Transverse colon (tissue), 4 donors: ENCODE measurements around the gene EIF4EBP3. TPM values are rescaled to one million over a fixed set of nuclear protein-coding genes. Genes with fewer than 3 reads are reported as not detected.

Experiments
- DNase-seq: peaks from one replicate; pipeline ENCODE4 v3.0.0-alpha.2; 2019
- H3K27ac ChIP-seq, 4 donors: fragments of 200-600 bp; sonication (generic); 2 replicates each; pipeline ENCODE4 v1.5.1; 2016 to 2018; ENCODE audit warnings: inconsistent platforms in 4 of 4
- H3K27me3 ChIP-seq: fragments of 200-600 bp; sonication (generic); 2 replicates; pipeline ENCODE4 v1.5.1; 2017; ENCODE audit warnings: inconsistent platforms
- H3K36me3 ChIP-seq, 4 donors: fragments of 200-600 bp; sonication (generic); 2 replicates each; pipeline ENCODE4 v1.5.1; 2017 to 2019; ENCODE audit warnings: inconsistent platforms in 4 of 4
- H3K4me1 ChIP-seq, 4 donors: fragments of 200-600 bp; sonication (generic); 2 replicates each; pipeline ENCODE4 v1.5.1; 2017 to 2020; ENCODE audit warnings: inconsistent platforms in 4 of 4
- H3K4me3 ChIP-seq, 4 donors: fragments of 200-600 bp; sonication (generic); 1 replicate in 1 of 4; 2 replicates in 3 of 4; pipeline versions ENCODE4 v1.5.1 to v1.6.1; 2017 to 2019; ENCODE audit warnings: inconsistent platforms in 4 of 4
- H3K9me3 ChIP-seq, 2 donors: fragments of 200-600 bp; sonication (generic); 2 replicates each; pipeline ENCODE4 v1.5.1; 2017 to 2019; ENCODE audit warnings: inconsistent platforms in 2 of 2
- EP300 ChIP-seq: sonication (generic); formaldehyde crosslinking; IDR thresholded peaks from one replicate; pipeline ENCODE4 v1.6.1; 2017; ENCODE audit warnings: antibody characterized with exemption, low read depth
- POLR2A ChIP-seq: fragments of 450-650 bp; IDR thresholded peaks from one replicate; pipeline ENCODE4 v1.6.1; 2016; ENCODE audit warnings: antibody characterized with exemption, mild to moderate bottlenecking, moderate library complexity
- POLR2AphosphoS5 ChIP-seq, 3 donors: sonication (generic); formaldehyde crosslinking; IDR thresholded peaks; one replicate each; pipeline ENCODE4 v1.6.1; 2016; ENCODE audit warnings: antibody characterized with exemption in 3 of 3
- WGBS, 2 donors: methylation state at CpG; one replicate each; pipeline ENCODE4 v1.1.5; 2018; ENCODE audit warnings: low coverage in 1 of 2; 5-methylcytosine and 5-hydroxymethylcytosine counted together
- in situ Hi-C, 4 donors: fragments of 200-750 bp; cut with MboI; loops; one replicate each; pipeline versions ENCODE4 v1.15.0 to v1.15.1; 2017; ENCODE audit warnings: low sequenced_read_pairs in 3 of 4, low pct_ligation_motif_present in 1 of 4, low pct_unique_long_range_greater_than_20kb in 1 of 4
- intact Hi-C: fragments of 100-400 bp; cut with DNase I; formaldehyde crosslinking; loops from one replicate; pipeline ENCODE4 v1.15.1; 2023; ENCODE audit warnings: low total_unique reads
- total RNA-seq, 4 donors: library from RNA; depleted of rRNA; stranded (reverse); fragments of >200 nt; gene quantifications; one replicate each; pipeline ENCODE4 v1.1.0, GENCODE V29; 2016
- TF ChIP-seq, protein P1 (sequence below), 5 experiments: fragments of 200-600 bp in 3 of 5; fragments of 450-650 bp in 2 of 5; sonication (generic) in 3 of 5; IDR thresholded peaks; 1 replicate in 2 of 5; 2 replicates in 3 of 5; pipeline ENCODE4 v1.5.1; 2016 to 2017; ENCODE audit warnings: antibody characterized with exemption in 5 of 5, inconsistent platforms in 3 of 5, mild to moderate bottlenecking in 2 of 5, moderate library complexity in 1 of 5

EIF4EBP3 gene
- total RNA-seq, 4 donors from 2014 or later = 18.0 to 56.0 (median 27.5) TPM; not detected in 1

- 81 to 87% methylated on average over 2 to 11 of the region's 11 CpGs for WGBS, 2 donors
- Histone ChIP-seq H3K4me1 (peaks cover 34 to 66% (median 42%) of the 10 kb centered on the region in 4 donors), H3K27ac (peak overlapping the region; percentile 94 to 99 (median 96)), H3K4me3 (no peak overlapping the region), H3K27me3 (no peaks in the 10 kb centered on the region), H3K36me3 (peaks cover 0 to 19% (median 0%) of the 10 kb centered on the region in 4 donors), H3K9me3 (no peaks in the 10 kb centered on the region)
- no peak for TF ChIP-seq POLR2A
- no peak for TF ChIP-seq POLR2AphosphoS5 (IDR thresholded peaks at IDR 0.05)
- TF ChIP-seq EP300 = no peak
- TF ChIP-seq, protein P1, sequence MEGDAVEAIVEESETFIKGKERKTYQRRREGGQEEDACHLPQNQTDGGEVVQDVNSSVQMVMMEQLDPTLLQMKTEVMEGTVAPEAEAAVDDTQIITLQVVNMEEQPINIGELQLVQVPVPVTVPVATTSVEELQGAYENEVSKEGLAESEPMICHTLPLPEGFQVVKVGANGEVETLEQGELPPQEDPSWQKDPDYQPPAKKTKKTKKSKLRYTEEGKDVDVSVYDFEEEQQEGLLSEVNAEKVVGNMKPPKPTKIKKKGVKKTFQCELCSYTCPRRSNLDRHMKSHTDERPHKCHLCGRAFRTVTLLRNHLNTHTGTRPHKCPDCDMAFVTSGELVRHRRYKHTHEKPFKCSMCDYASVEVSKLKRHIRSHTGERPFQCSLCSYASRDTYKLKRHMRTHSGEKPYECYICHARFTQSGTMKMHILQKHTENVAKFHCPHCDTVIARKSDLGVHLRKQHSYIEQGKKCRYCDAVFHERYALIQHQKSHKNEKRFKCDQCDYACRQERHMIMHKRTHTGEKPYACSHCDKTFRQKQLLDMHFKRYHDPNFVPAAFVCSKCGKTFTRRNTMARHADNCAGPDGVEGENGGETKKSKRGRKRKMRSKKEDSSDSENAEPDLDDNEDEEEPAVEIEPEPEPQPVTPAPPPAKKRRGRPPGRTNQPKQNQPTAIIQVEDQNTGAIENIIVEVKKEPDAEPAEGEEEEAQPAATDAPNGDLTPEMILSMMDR (IDR thresholded peaks at IDR 0.05) = no peak
- no peak for DNase-seq
- in situ Hi-C loops (loop anchor here in 1 of 4 donors (25.0 kb wide), 1 partner anchor 112 kb away; the partner anchor contains the start of genes DND1 and WDR55), intact Hi-C loops (no loop called here)
Observed at GRCh38 chr5:140550147-140551079, 3.0 kb downstream of the EIF4EBP3 start.

- peaks cover 33 to 66% (median 46%) of the 10 kb centered on the region in 4 donors for H3K4me1 ChIP-seq
- H3K9me3 ChIP-seq = no peaks in the 10 kb centered on the region
- H3K4me3 ChIP-seq = no peak overlapping the region
- in situ Hi-C loops = loop anchor here in 1 of 4 donors (25.0 kb wide), 1 partner anchor 110 kb away; the partner anchor contains the start of genes DND1 and WDR55
- DNase-seq = no peak
- intact Hi-C loops = no loop called here
- peaks cover 0 to 19% (median 0%) of the 10 kb centered on the region in 4 donors for H3K36me3 ChIP-seq
- 92% methylated on average over 4 of the region's 4 CpGs; no CpG with 5 or more reads in 1 of the 2 donors for WGBS, 2 donors
- H3K27me3 ChIP-seq = no peaks in the 10 kb centered on the region
- H3K27ac ChIP-seq = peak overlapping the region in 3 of 4 donors; percentile 95 to 99 (median 98)
- TF ChIP-seq POLR2AphosphoS5 (IDR thresholded peaks at IDR 0.05) = no peak
- no peak for TF ChIP-seq EP300
- TF ChIP-seq POLR2A = no peak
- TF ChIP-seq, protein P1 (IDR thresholded peaks at IDR 0.05) = no peak
Observed at GRCh38 chr5:140551872-140552271, 4.4 kb downstream of the EIF4EBP3 start.

- no peaks in the 10 kb centered on the region for H3K27me3 ChIP-seq
- H3K36me3 ChIP-seq = peaks cover 0 to 19% (median 0%) of the 10 kb centered on the region in 4 donors
- no peak overlapping the region for H3K4me3 ChIP-seq
- TF ChIP-seq EP300 (no peak), POLR2AphosphoS5 (IDR thresholded peaks at IDR 0.05) (no peak), POLR2A (no peak)
- TF ChIP-seq, protein P1 (IDR thresholded peaks at IDR 0.05) = no peak
- 60 to 72% methylated on average over 2 of the region's 2 CpGs for WGBS, 2 donors
- H3K9me3 ChIP-seq = no peaks in the 10 kb centered on the region
- H3K4me1 ChIP-seq = peaks cover 28 to 57% (median 33%) of the 10 kb centered on the region in 4 donors
- in situ Hi-C loops = loop anchor here in 1 of 4 donors (25.0 kb wide), 1 partner anchor 109 kb away; the partner anchor contains the start of genes DND1 and WDR55
- no peak for DNase-seq
- H3K27ac ChIP-seq = peak overlapping the region in 2 of 4 donors; percentile 3 to 15
- intact Hi-C loops = no loop called here
Observed at GRCh38 chr5:140553657-140554056, 6.2 kb downstream of the EIF4EBP3 start.

DNA sequence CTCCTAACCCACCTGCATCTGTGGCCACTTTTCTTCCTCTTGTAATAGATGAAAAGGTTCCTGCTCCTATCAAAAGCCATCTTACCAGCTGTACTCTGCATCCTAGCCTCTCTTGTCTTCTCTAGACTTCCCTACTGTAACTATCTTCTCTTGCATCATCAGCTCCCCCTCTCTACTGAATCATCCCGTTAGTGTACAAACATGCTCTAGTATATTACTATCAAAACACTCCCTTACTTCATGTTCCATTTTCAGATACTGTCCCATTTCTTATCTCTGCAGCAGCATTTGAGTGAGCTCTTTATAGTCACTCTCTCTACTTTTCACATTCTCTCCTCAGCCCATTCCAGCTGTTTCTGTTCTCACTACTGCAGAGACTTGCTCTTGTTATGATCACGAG lies 7.0 kb downstream of the EIF4EBP3 start:
- H3K27ac ChIP-seq = peak overlapping the region in 1 of 4 donors; percentile 88
- no peak for DNase-seq
- H3K36me3 ChIP-seq = peaks cover 0 to 19% (median 0%) of the 10 kb centered on the region in 4 donors
- H3K27me3 ChIP-seq = no peaks in the 10 kb centered on the region
- no peaks in the 10 kb centered on the region for H3K9me3 ChIP-seq
- H3K4me3 ChIP-seq = no peak overlapping the region
- in situ Hi-C loops = loop anchor here in 1 of 4 donors (25.0 kb wide), 1 partner anchor 108 kb away; the partner anchor contains the start of genes DND1 and WDR55
- H3K4me1 ChIP-seq = peaks cover 20 to 49% (median 25%) of the 10 kb centered on the region in 4 donors
- TF ChIP-seq POLR2A = no peak
- no peak for TF ChIP-seq EP300
- TF ChIP-seq, protein P1 (IDR thresholded peaks at IDR 0.05) = no peak
- no peak for TF ChIP-seq POLR2AphosphoS5 (IDR thresholded peaks at IDR 0.05)
- 42 to 56% methylated on average over 2 of the region's 2 CpGs for WGBS, 2 donors
- intact Hi-C loops = no loop called here
